Measurements from ENCODE around the gene SULT1A1.
"Not testable (repeated sequence)": the region's sequence is repeated elsewhere in the genome, so short reads cannot be mapped to it uniquely, and the experiment has no call there.

The SULT1A1 gene

DNA sequence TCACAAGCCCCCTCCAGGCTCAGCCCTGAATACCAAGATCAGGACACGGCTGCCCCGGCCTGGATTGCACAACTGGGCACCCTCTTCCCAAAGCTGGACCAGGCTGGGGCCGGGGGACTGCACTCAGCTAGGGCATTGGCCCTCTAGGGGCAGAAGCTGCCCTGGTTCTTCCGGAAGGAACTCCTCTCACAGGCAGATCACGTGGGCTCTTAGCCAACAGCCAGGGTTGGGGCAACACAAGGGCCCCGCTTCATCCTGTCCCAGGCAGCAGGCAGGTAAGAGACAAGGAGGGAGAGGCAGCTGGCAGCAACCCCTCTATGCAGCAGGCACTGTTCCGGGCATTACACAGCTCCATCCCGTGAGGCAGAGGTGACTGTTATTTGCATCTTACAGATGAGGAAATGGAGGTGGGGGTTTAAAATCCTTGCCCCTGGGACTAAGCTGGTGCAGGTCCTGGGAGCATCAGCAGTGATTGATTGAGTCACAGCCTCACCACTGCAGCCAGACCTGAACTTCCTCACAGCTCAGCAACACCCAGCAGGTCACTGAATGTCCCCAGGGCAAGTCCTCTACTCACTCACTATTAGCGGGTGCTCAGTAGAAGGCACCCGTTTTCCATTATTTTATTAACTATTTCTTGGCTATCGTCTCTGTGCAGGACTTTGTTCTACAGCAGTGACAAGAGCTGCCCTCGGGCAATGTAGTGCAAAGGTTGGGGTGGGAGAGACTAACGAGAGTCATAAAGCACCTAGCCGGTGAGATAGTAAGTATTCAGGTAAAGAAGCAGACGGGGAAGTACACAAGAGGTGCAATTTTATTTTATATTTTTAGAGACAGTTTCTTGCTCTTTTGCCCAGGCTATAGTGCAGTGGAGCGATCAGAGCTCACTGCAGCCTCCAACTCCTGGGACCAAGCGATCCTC is 2.8 kb upstream of the SULT1A1 start:
- not testable (repeated sequence) for H3K4me2 ChIP-seq (ENCODE audit: low read length); H3F3A ChIP-seq (ENCODE audit: control insufficient read depth, insufficient read depth); H3K27me3 ChIP-seq (ENCODE audit: control insufficient read depth, low read length); H3K9me3 ChIP-seq (ENCODE audit: control insufficient read depth, insufficient read depth, low read length); H3K4me3 ChIP-seq (ENCODE audit: low read length); H3K9me2 ChIP-seq (replicated peaks; ENCODE audit: control insufficient read depth, low read length); H3K27ac ChIP-seq (ENCODE audit: low read depth, low read length); H4K20me1 ChIP-seq (ENCODE audit: control insufficient read depth, insufficient read depth, low read depth, low read length)
- Histone ChIP-seq H3K4me1 (ENCODE audit: control insufficient read depth, low read length) (peaks cover 26% of the 10 kb centered on the region), H3K79me2 (ENCODE audit: control insufficient read depth, low read length) (peaks cover 32% of the 10 kb centered on the region), H3K36me3 (ENCODE audit: control insufficient read depth, low read length) (peaks cover 43% of the 10 kb centered on the region)

GRCh38 chr16:28610595-28611191 is 849 bp upstream of the SULT1A1 start:
- Histone ChIP-seq H3F3A (ENCODE audit: control insufficient read depth, insufficient read depth) (no peaks in the 10 kb centered on the region), H3K79me2 (ENCODE audit: control insufficient read depth, low read length) (peaks cover 15% of the 10 kb centered on the region), H3K9me3 (ENCODE audit: control insufficient read depth, insufficient read depth, low read length) (no peaks in the 10 kb centered on the region), H3K27ac (ENCODE audit: low read depth, low read length) (no peak overlapping the region), H3K4me3 (ENCODE audit: low read length) (no peak overlapping the region), H3K4me1 (ENCODE audit: control insufficient read depth, low read length) (peaks cover 8% of the 10 kb centered on the region), H3K9me2 (replicated peaks; ENCODE audit: control insufficient read depth, low read length) (no peaks in the 10 kb centered on the region), H3K4me2 (ENCODE audit: low read length) (no peak overlapping the region), H3K27me3 (ENCODE audit: control insufficient read depth, low read length) (no peaks in the 10 kb centered on the region), H4K20me1 (ENCODE audit: control insufficient read depth, insufficient read depth, low read depth, low read length) (no peaks in the 10 kb centered on the region), H3K36me3 (ENCODE audit: control insufficient read depth, low read length) (peaks cover 38% of the 10 kb centered on the region)
- no peak for TF ChIP-seq EZH2phosphoT487 (IDR thresholded peaks at IDR 0.05; ENCODE audit: borderline replicate concordance, low read length)
- TF ChIP-seq, protein P1, sequence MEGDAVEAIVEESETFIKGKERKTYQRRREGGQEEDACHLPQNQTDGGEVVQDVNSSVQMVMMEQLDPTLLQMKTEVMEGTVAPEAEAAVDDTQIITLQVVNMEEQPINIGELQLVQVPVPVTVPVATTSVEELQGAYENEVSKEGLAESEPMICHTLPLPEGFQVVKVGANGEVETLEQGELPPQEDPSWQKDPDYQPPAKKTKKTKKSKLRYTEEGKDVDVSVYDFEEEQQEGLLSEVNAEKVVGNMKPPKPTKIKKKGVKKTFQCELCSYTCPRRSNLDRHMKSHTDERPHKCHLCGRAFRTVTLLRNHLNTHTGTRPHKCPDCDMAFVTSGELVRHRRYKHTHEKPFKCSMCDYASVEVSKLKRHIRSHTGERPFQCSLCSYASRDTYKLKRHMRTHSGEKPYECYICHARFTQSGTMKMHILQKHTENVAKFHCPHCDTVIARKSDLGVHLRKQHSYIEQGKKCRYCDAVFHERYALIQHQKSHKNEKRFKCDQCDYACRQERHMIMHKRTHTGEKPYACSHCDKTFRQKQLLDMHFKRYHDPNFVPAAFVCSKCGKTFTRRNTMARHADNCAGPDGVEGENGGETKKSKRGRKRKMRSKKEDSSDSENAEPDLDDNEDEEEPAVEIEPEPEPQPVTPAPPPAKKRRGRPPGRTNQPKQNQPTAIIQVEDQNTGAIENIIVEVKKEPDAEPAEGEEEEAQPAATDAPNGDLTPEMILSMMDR (IDR thresholded peaks at IDR 0.05; ENCODE audit: low read depth, low read length, poor library complexity, severe bottlenecking): no peak

DNA sequence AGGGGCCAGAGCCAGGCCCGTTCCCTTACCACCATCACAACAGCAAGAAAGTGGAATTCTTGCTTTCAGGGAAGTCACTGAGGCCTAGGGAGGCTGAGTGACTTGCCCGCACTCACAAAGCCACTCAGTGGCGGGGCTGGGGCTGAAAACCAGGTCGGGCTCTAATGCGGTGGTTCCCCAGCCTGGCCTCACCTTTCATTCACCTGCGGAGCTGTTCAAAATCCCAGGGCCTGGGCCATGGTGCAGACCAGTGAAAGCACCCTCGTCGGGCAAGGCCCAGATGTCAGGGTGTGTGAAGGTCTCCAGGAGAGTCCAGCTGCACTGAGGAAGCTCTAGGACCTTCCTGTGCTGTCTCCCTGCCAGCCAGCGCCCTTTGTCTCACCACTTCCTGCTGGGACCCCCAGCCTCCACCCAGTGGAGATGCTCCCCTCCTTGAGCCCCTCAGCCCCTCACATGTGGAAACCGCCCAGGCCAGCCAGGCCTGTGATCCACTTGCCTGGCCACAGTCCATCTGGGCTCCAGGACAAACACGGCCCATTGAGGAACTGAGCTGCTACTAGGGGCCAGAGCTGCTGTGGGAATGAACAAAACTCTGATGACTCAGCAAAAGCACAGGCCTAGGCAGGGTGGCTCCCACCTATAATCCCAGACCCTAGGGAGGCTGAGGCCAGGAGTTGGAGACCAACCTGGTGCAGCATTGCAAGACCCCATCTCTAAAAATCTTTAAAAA is 812 bp downstream of the SULT1A1 start:
- H3K9me3 ChIP-seq (ENCODE audit: control insufficient read depth, insufficient read depth, low read length); H3K4me1 ChIP-seq (ENCODE audit: control insufficient read depth, low read length); H3K4me3 ChIP-seq (ENCODE audit: low read length); H3K27ac ChIP-seq (ENCODE audit: low read depth, low read length); H3K9me2 ChIP-seq (replicated peaks; ENCODE audit: control insufficient read depth, low read length); H3K27me3 ChIP-seq (ENCODE audit: control insufficient read depth, low read length); H4K20me1 ChIP-seq (ENCODE audit: control insufficient read depth, insufficient read depth, low read depth, low read length); H3F3A ChIP-seq (ENCODE audit: control insufficient read depth, insufficient read depth); H3K4me2 ChIP-seq (ENCODE audit: low read length): not testable (repeated sequence)
- Histone ChIP-seq H3K79me2 (ENCODE audit: control insufficient read depth, low read length) (peaks cover 11% of the 10 kb centered on the region), H3K36me3 (ENCODE audit: control insufficient read depth, low read length) (peaks cover 35% of the 10 kb centered on the region)

GRCh38 chr16:28608496-28608808 is 1.4 kb downstream of the SULT1A1 start:
- H3F3A ChIP-seq (ENCODE audit: control insufficient read depth, insufficient read depth); H4K20me1 ChIP-seq (ENCODE audit: control insufficient read depth, insufficient read depth, low read depth, low read length); H3K4me3 ChIP-seq (ENCODE audit: low read length); H3K9me2 ChIP-seq (replicated peaks; ENCODE audit: control insufficient read depth, low read length); H3K4me1 ChIP-seq (ENCODE audit: control insufficient read depth, low read length); H3K27me3 ChIP-seq (ENCODE audit: control insufficient read depth, low read length); H3K4me2 ChIP-seq (ENCODE audit: low read length); H3K9me3 ChIP-seq (ENCODE audit: control insufficient read depth, insufficient read depth, low read length); H3K27ac ChIP-seq (ENCODE audit: low read depth, low read length): not testable (repeated sequence)
- H3K36me3 ChIP-seq (ENCODE audit: control insufficient read depth, low read length): peaks cover 35% of the 10 kb centered on the region
- peaks cover 11% of the 10 kb centered on the region for H3K79me2 ChIP-seq (ENCODE audit: control insufficient read depth, low read length)

- H3K4me1 ChIP-seq (ENCODE audit: control insufficient read depth, low read length); H3K4me3 ChIP-seq (ENCODE audit: low read length); H3K4me2 ChIP-seq (ENCODE audit: low read length); H3K9me2 ChIP-seq (replicated peaks; ENCODE audit: control insufficient read depth, low read length); H3K9me3 ChIP-seq (ENCODE audit: control insufficient read depth, insufficient read depth, low read length); H4K20me1 ChIP-seq (ENCODE audit: control insufficient read depth, insufficient read depth, low read depth, low read length); H3K27ac ChIP-seq (ENCODE audit: low read depth, low read length); H3K27me3 ChIP-seq (ENCODE audit: control insufficient read depth, low read length): not testable (repeated sequence)
- Histone ChIP-seq H3K79me2 (ENCODE audit: control insufficient read depth, low read length) (peaks cover 11% of the 10 kb centered on the region), H3F3A (ENCODE audit: control insufficient read depth, insufficient read depth) (peaks cover 14% of the 10 kb centered on the region), H3K36me3 (ENCODE audit: control insufficient read depth, low read length) (peaks cover 35% of the 10 kb centered on the region)
Measured at GRCh38 chr16:28607681-28608495, 2.0 kb downstream of the SULT1A1 start.
